Measurements from ENCODE around the gene PRTFDC1. TPM values are rescaled to one million over a fixed set of nuclear protein-coding genes. Genes with fewer than 3 reads are reported as not detected.

The PRTFDC1 gene
- polyA plus RNA-seq, 1 donor (not counting 4 experiments of a cell fraction or from before 2014, with no cell fraction given) = 2.2 TPM

- H4K20me1 ChIP-seq (ENCODE audit: control insufficient read depth, extremely low read depth, insufficient read depth, low read length) = no peaks in the 10 kb centered on the region
- TF ChIP-seq CTCF (optimal IDR thresholded peaks at IDR 0.05 in 1 of 3, IDR thresholded peaks at IDR 0.05 in 1 of 3, conservative IDR thresholded peaks at IDR 0.05 in 1 of 3; ENCODE audit: extremely low read depth in 1 of 3, insufficient read depth in 2 of 3, low read length in 3 of 3) (no peak), EZH2 (IDR thresholded peaks at IDR 0.05; ENCODE audit: low read length) (no peak)
- no peak overlapping the region for H2AFZ ChIP-seq (ENCODE audit: control insufficient read depth, low read length)
- no peaks in the 10 kb centered on the region for H3K9me1 ChIP-seq (ENCODE audit: control insufficient read depth, extremely low read depth, insufficient read depth, low read length)
- H3K27me3 ChIP-seq (ENCODE audit: control insufficient read depth, extremely low read depth, insufficient read depth, low read length) = no peaks in the 10 kb centered on the region
- H3K79me2 ChIP-seq (ENCODE audit: control insufficient read depth, insufficient read depth, low read length) = no peaks in the 10 kb centered on the region
- no peak overlapping the region for H3K9ac ChIP-seq (ENCODE audit: control insufficient read depth, extremely low read depth, insufficient read depth, low read length)
- no peaks in the 10 kb centered on the region for H3K36me3 ChIP-seq (ENCODE audit: control insufficient read depth in 2 of 2, extremely low read depth in 1 of 2, insufficient read depth in 2 of 2, low read length in 2 of 2)
- no peak overlapping the region for H3K4me3 ChIP-seq (ENCODE audit: control insufficient read depth in 2 of 3, extremely low read depth in 1 of 3, insufficient read depth in 2 of 3, low read depth in 1 of 3, low read length in 3 of 3)
- no peaks in the 10 kb centered on the region for H3K4me1 ChIP-seq (ENCODE audit: control insufficient read depth, extremely low read depth, insufficient read depth, low read length)
- no peak overlapping the region for H3K27ac ChIP-seq (ENCODE audit: control insufficient read depth, insufficient read depth, low read length)
- no peak overlapping the region for H3K4me2 ChIP-seq (ENCODE audit: control insufficient read depth, extremely low read depth, insufficient read depth, low read depth, low read length)
- FAIRE-seq = no peak
- no peaks in the 10 kb centered on the region for H3K9me3 ChIP-seq (ENCODE audit: control insufficient read depth, low read depth, low read length)
- dilution Hi-C loops (cut with MboI; ENCODE audit: extremely low pct_ligation_motif_present, low sequenced_read_pairs) = no loop called here
- DNase-seq (ENCODE audit: low read depth, low spot score) = no peak
Measured at GRCh38 chr10:24989867-24990266, 37.5 kb upstream of the PRTFDC1 start.

- no peaks in the 10 kb centered on the region for H3K36me3 ChIP-seq (ENCODE audit: control insufficient read depth in 2 of 2, extremely low read depth in 1 of 2, insufficient read depth in 2 of 2, low read length in 2 of 2)
- no peak overlapping the region for H3K27ac ChIP-seq (ENCODE audit: control insufficient read depth, insufficient read depth, low read length)
- no peak for DNase-seq (ENCODE audit: low read depth, low spot score)
- no peaks in the 10 kb centered on the region for H4K20me1 ChIP-seq (ENCODE audit: control insufficient read depth, extremely low read depth, insufficient read depth, low read length)
- no peaks in the 10 kb centered on the region for H3K79me2 ChIP-seq (ENCODE audit: control insufficient read depth, insufficient read depth, low read length)
- no peaks in the 10 kb centered on the region for H3K9me3 ChIP-seq (ENCODE audit: control insufficient read depth, low read depth, low read length)
- no peak for FAIRE-seq
- H3K4me1 ChIP-seq (ENCODE audit: control insufficient read depth, extremely low read depth, insufficient read depth, low read length) = no peaks in the 10 kb centered on the region
- H3K27me3 ChIP-seq (ENCODE audit: control insufficient read depth, extremely low read depth, insufficient read depth, low read length) = no peaks in the 10 kb centered on the region
- H3K9ac ChIP-seq (ENCODE audit: control insufficient read depth, extremely low read depth, insufficient read depth, low read length) = no peak overlapping the region
- no peak overlapping the region for H3K4me3 ChIP-seq (ENCODE audit: control insufficient read depth in 2 of 3, extremely low read depth in 1 of 3, insufficient read depth in 2 of 3, low read depth in 1 of 3, low read length in 3 of 3)
- no peak overlapping the region for H2AFZ ChIP-seq (ENCODE audit: control insufficient read depth, low read length)
- no peaks in the 10 kb centered on the region for H3K9me1 ChIP-seq (ENCODE audit: control insufficient read depth, extremely low read depth, insufficient read depth, low read length)
- H3K4me2 ChIP-seq (ENCODE audit: control insufficient read depth, extremely low read depth, insufficient read depth, low read depth, low read length) = no peak overlapping the region
- TF ChIP-seq EZH2 (IDR thresholded peaks at IDR 0.05; ENCODE audit: low read length) = no peak
- no peak for TF ChIP-seq CTCF (optimal IDR thresholded peaks at IDR 0.05 in 1 of 3, IDR thresholded peaks at IDR 0.05 in 1 of 3, conservative IDR thresholded peaks at IDR 0.05 in 1 of 3; ENCODE audit: extremely low read depth in 1 of 3, insufficient read depth in 2 of 3, low read length in 3 of 3)
- dilution Hi-C loops (cut with MboI; ENCODE audit: extremely low pct_ligation_motif_present, low sequenced_read_pairs) = no loop called here
Measured at GRCh38 chr10:24988831-24989640, 36.6 kb upstream of the PRTFDC1 start.
